H1 (cell line): ENCODE measurements around the gene NBPF6. TPM values are rescaled to one million over a fixed set of nuclear protein-coding genes. Genes with fewer than 3 reads are reported as not detected.

ENCODE experiments used
- CTCF ChIA-PET: fragments of 300-600 bp; sonication (Branson Sonifier 250); formaldehyde crosslinking; loops from one replicate; lab custom pipeline; 2021; ENCODE audit not compliant: partially characterized antibody; lab: Charles Lee
- POLR2A ChIA-PET: fragments of 300-600 bp; sonication (Branson Sonifier 250); formaldehyde crosslinking; loops from one replicate; lab custom pipeline; 2021; ENCODE audit warnings: inconsistent platforms; ENCODE audit not compliant: partially characterized antibody; lab: Charles Lee
- DNase-seq, 2 experiments: peaks; one replicate each; pipeline versions ENCODE4 v3.0.0 to v3.0.0-alpha.2; 2010 to 2022; ENCODE audit warnings: low spot score in 2 of 2, low read depth in 1 of 2, mixed read lengths in 1 of 2
- FAIRE-seq: peaks from 2 replicates; lab custom pipeline; 2011; peaks lifted over from hg19 to GRCh38; lab: Jason Lieb, UNC
- H2AFZ ChIP-seq: 2 replicates; pipeline ENCODE4 v1.8.1; 2012; ENCODE audit warnings: low read length, inconsistent platforms
- H2AK5ac ChIP-seq: 2 replicates; pipeline ENCODE4 v1.6.1; 2013; ENCODE audit warnings: low read depth, low read length
- H2BK120ac ChIP-seq: replicated peaks from 2 replicates; pipeline ENCODE3; 2013; ENCODE audit warnings: low read depth, low read length, inconsistent platforms
- H2BK12ac ChIP-seq: 2 replicates; pipeline ENCODE4 v1.6.1; 2013; ENCODE audit warnings: low read depth, low read length
- H2BK15ac ChIP-seq: 2 replicates; pipeline ENCODE4 v1.6.1; 2013; ENCODE audit warnings: low read length
- H2BK20ac ChIP-seq: 2 replicates; pipeline ENCODE4 v1.6.1; 2013; ENCODE audit warnings: low read length
- H2BK5ac ChIP-seq: 2 replicates; pipeline ENCODE4 v1.6.1; 2013; ENCODE audit warnings: low read depth, low read length
- H3K14ac ChIP-seq: 2 replicates; pipeline ENCODE4 v1.6.1; 2013; ENCODE audit warnings: inconsistent platforms; ENCODE audit not compliant: insufficient read length
- H3K18ac ChIP-seq: 2 replicates; pipeline ENCODE4 v1.6.1; 2013; ENCODE audit warnings: low read length; ENCODE audit errors: extremely low read depth
- H3K23ac ChIP-seq: 2 replicates; pipeline ENCODE4 v1.6.1; 2013; ENCODE audit warnings: inconsistent platforms; ENCODE audit not compliant: insufficient read length
- H3K23me2 ChIP-seq: 2 replicates; pipeline ENCODE4 v1.6.1; 2013; ENCODE audit warnings: low read depth, low read length
- H3K27ac ChIP-seq: 2 replicates; pipeline ENCODE4 v1.6.1; 2011; ENCODE audit warnings: low read depth, low read length, inconsistent platforms
- H3K27me3 ChIP-seq, 4 experiments: replicated peaks in 1 of 4; 1 replicate in 1 of 4; 2 replicates in 3 of 4; pipeline versions ENCODE4 v1.6.1 to v1.8.1; 2011 to 2013; ENCODE audit warnings: low read length in 3 of 4, mild to moderate bottlenecking in 3 of 4, inconsistent platforms in 2 of 4, mixed read lengths in 2 of 4, moderate library complexity in 1 of 4; ENCODE audit not compliant: control insufficient read depth in 3 of 4, insufficient read depth in 3 of 4; ENCODE audit errors: extremely low read depth in 1 of 4
- H3K36me3 ChIP-seq, 4 experiments: 2 replicates each; pipeline versions ENCODE4 v1.6.1 to v1.8.1; 2011 to 2013; ENCODE audit warnings: mild to moderate bottlenecking in 4 of 4, low read length in 3 of 4, moderate library complexity in 2 of 4, control low read depth in 1 of 4, inconsistent platforms in 1 of 4; ENCODE audit not compliant: insufficient read depth in 4 of 4, control insufficient read depth in 2 of 4
- H3K4ac ChIP-seq: replicated peaks from 2 replicates; pipeline ENCODE3; 2013; ENCODE audit warnings: low read length, low read depth, mixed read lengths, inconsistent platforms; ENCODE audit not compliant: insufficient read length
- H3K4me1 ChIP-seq, 4 experiments: replicated peaks in 1 of 4; 1 replicate in 1 of 4; 2 replicates in 3 of 4; pipeline versions ENCODE4 v1.6.1 to v1.8.1; 2011 to 2013; ENCODE audit warnings: low read length in 3 of 4, inconsistent platforms in 2 of 4, mixed read lengths in 1 of 4; ENCODE audit not compliant: insufficient read depth in 4 of 4, control insufficient read depth in 3 of 4
- H3K4me2 ChIP-seq, 2 experiments: 2 replicates each; pipeline versions ENCODE4 v1.6.1 to v1.8.1; 2011 to 2013; ENCODE audit warnings: low read depth in 2 of 2, low read length in 2 of 2, control low read depth in 1 of 2, inconsistent platforms in 1 of 2, mild to moderate bottlenecking in 1 of 2; ENCODE audit not compliant: insufficient read depth in 1 of 2
- H3K4me3 ChIP-seq, 4 experiments: fragments of 200-600, 300-600 bp in 1 of 4; sonication (generic), shearing (Covaris generic), sonication (Bioruptor Twin) in 1 of 4; 2 replicates each; pipeline versions ENCODE4 v1.5.1 to v1.8.1; 2011 to 2016; ENCODE audit warnings: low read length in 4 of 4, low read depth in 3 of 4, control low read depth in 2 of 4, inconsistent platforms in 2 of 4, mild to moderate bottlenecking in 2 of 4, mixed read lengths in 1 of 4, moderate library complexity in 1 of 4; ENCODE audit not compliant: insufficient read depth in 2 of 4; ENCODE audit errors: extremely low read depth in 1 of 4
- H3K56ac ChIP-seq: replicated peaks from 2 replicates; pipeline ENCODE3; 2013; ENCODE audit warnings: low read depth, mild to moderate bottlenecking, mixed read lengths, low read length, inconsistent platforms; ENCODE audit not compliant: insufficient read length
- H3K79me1 ChIP-seq: 2 replicates; pipeline ENCODE4 v1.6.1; 2013; ENCODE audit warnings: low read depth, low read length, control low read depth
- H3K79me2 ChIP-seq, 2 experiments: 2 replicates each; pipeline versions ENCODE4 v1.6.1 to v1.8.1; 2012 to 2013; ENCODE audit warnings: low read length in 2 of 2, mild to moderate bottlenecking in 2 of 2, inconsistent platforms in 1 of 2; ENCODE audit not compliant: insufficient read depth in 2 of 2, control insufficient read depth in 1 of 2
- H3K9ac ChIP-seq, 4 experiments: replicated peaks in 1 of 4; 1 replicate in 1 of 4; 2 replicates in 3 of 4; pipeline versions ENCODE4 v1.6.1 to v1.8.1; 2011 to 2013; ENCODE audit warnings: low read depth in 3 of 4, low read length in 3 of 4, control low read depth in 2 of 4, mild to moderate bottlenecking in 2 of 4, moderate library complexity in 2 of 4, inconsistent platforms in 1 of 4; ENCODE audit errors: extremely low read depth in 1 of 4
- H3K9me3 ChIP-seq, 2 experiments: 2 replicates each; pipeline versions ENCODE4 v1.6.1 to v1.8.1; 2012 to 2013; ENCODE audit warnings: mild to moderate bottlenecking in 2 of 2, moderate library complexity in 2 of 2, control low read depth in 1 of 2, inconsistent platforms in 1 of 2, low read depth in 1 of 2, low read length in 1 of 2, mixed read lengths in 1 of 2; ENCODE audit not compliant: insufficient read depth in 2 of 2
- H4K20me1 ChIP-seq, 2 experiments: replicated peaks in 1 of 2; 2 replicates each; pipeline versions ENCODE3 to v1.8.1; 2011 to 2013; ENCODE audit warnings: inconsistent platforms in 2 of 2, low read length in 2 of 2, mild to moderate bottlenecking in 1 of 2; ENCODE audit not compliant: insufficient read depth in 2 of 2, control insufficient read depth in 1 of 2
- H4K5ac ChIP-seq: 2 replicates; pipeline ENCODE4 v1.6.1; 2013; ENCODE audit warnings: low read length, low read depth, mixed read lengths, inconsistent platforms; ENCODE audit not compliant: insufficient read length
- H4K8ac ChIP-seq: 2 replicates; pipeline ENCODE4 v1.8.0; 2013; ENCODE audit warnings: mild to moderate bottlenecking, moderate library complexity, low read length, inconsistent platforms; ENCODE audit not compliant: insufficient read depth; ENCODE audit errors: extremely low read depth
- H4K91ac ChIP-seq: replicated peaks from 2 replicates; pipeline ENCODE3; 2013; ENCODE audit warnings: low read length, mixed read lengths, inconsistent platforms; ENCODE audit not compliant: insufficient read length
- CREB1 ChIP-seq: IDR thresholded peaks from 2 replicates; pipeline ENCODE4 v1.6.1; 2012; ENCODE audit warnings: inconsistent platforms
- GABPA ChIP-seq: IDR thresholded peaks from 2 replicates; pipeline ENCODE4 v1.6.1; 2011; ENCODE audit warnings: mild to moderate bottlenecking, low read length, moderate library complexity, borderline replicate concordance; ENCODE audit not compliant: insufficient read depth
- HDAC2 ChIP-seq, 2 experiments: fragments of 300-600 bp in 1 of 2; sonication (generic) in 1 of 2; IDR thresholded peaks; 2 replicates each; pipeline ENCODE4 v1.6.1; 2011 to 2012; ENCODE audit warnings: low read depth in 2 of 2, low read length in 2 of 2, mild to moderate bottlenecking in 2 of 2, moderate library complexity in 2 of 2, borderline replicate concordance in 1 of 2, inconsistent platforms in 1 of 2
- NANOG ChIP-seq: IDR thresholded peaks from 2 replicates; pipeline ENCODE4 v1.6.1; 2011; ENCODE audit warnings: low read length, low read depth, mild to moderate bottlenecking, inconsistent platforms; ENCODE audit not compliant: insufficient read depth, poor library complexity, severe bottlenecking
- PHF8 ChIP-seq: fragments of 200-600 bp; sonication (generic); conservative IDR thresholded peaks from 2 replicates; pipeline ENCODE4 v1.7.1; 2012; ENCODE audit warnings: low read depth, mild to moderate bottlenecking, inconsistent platforms, low read length, moderate library complexity
- SRF ChIP-seq: IDR thresholded peaks from 2 replicates; pipeline ENCODE4 v1.6.1; 2011; ENCODE audit warnings: mild to moderate bottlenecking, low read depth, low read length, moderate library complexity
- TAF7 ChIP-seq: optimal IDR thresholded peaks from 2 replicates; pipeline ENCODE3; 2011; ENCODE audit warnings: low read depth, mild to moderate bottlenecking, inconsistent platforms, low read length, moderate library complexity, borderline replicate concordance
- YY1 ChIP-seq: IDR thresholded peaks from 2 replicates; pipeline ENCODE4 v1.6.1; 2011; ENCODE audit warnings: low read depth, mild to moderate bottlenecking, low read length
- WGBS, 2 experiments: shearing (Covaris generic) in 1 of 2; methylation state at CpG; one replicate each; pipeline versions ENCODE4 v1.1.6 to v1.1.7; 2013 to 2015; ENCODE audit warnings: low lambda C conversion rate in 2 of 2, mixed read lengths in 2 of 2, inconsistent platforms in 1 of 2, low coverage in 1 of 2, missing lambda C conversion rate in 1 of 2; ENCODE audit not compliant: insufficient replicate concordance in 2 of 2, insufficient coverage in 1 of 2, insufficient read length in 1 of 2; ENCODE audit errors: extremely low coverage in 1 of 2, missing lambda C conversion rate in 1 of 2; 5-methylcytosine and 5-hydroxymethylcytosine counted together
- polyA plus RNA-seq, 7 experiments: library from polyadenylated mRNA; depleted of rRNA in 3 of 7; stranded (reverse) in 5 of 7; unstranded in 2 of 7; fragments of >200 nt in 5 of 7; fragments of 200-250 nt in 2 of 7; gene quantifications; 1 replicate in 5 of 7; 2 replicates in 1 of 7; 4 replicates in 1 of 7; pipeline versions ENCODE4 v1.2.1 to v1.2.3, GENCODE V29; 2011 to 2013; ENCODE audit warnings: missing spikeins in 2 of 7, mixed read lengths in 2 of 7
- total RNA-seq: library from RNA; stranded (reverse); fragmentation: NEBNext Ultra II Directional; extraction: Animal tissue kit (Norgen Biotek cat#: 25700); gene quantifications from 2 replicates; pipeline ENCODE4 v1.2.1, GENCODE V29; 2021
- TF ChIP-seq, protein P1 (sequence below): IDR thresholded peaks from 2 replicates; pipeline ENCODE4 v1.6.1; 2011; ENCODE audit warnings: low read length, improper control_type of control experiment
- TF ChIP-seq, protein P2 (sequence below), 3 experiments: IDR thresholded peaks; 1 replicate in 2 of 3; 2 replicates in 1 of 3; pipeline versions ENCODE4 v1.5.1 to v1.6.1; 2011; ENCODE audit warnings: low read length in 3 of 3, mild to moderate bottlenecking in 3 of 3, inconsistent platforms in 2 of 3, low read depth in 1 of 3, moderate library complexity in 1 of 3; ENCODE audit not compliant: insufficient read depth in 1 of 3; ENCODE audit errors: control extremely low read depth in 1 of 3

Gene NBPF6
- total and polyA plus RNA-seq, 2 of the 8 experiments (the other 6 are each of a cell fraction or from before 2014, with no cell fraction given): not detected

DNA sequence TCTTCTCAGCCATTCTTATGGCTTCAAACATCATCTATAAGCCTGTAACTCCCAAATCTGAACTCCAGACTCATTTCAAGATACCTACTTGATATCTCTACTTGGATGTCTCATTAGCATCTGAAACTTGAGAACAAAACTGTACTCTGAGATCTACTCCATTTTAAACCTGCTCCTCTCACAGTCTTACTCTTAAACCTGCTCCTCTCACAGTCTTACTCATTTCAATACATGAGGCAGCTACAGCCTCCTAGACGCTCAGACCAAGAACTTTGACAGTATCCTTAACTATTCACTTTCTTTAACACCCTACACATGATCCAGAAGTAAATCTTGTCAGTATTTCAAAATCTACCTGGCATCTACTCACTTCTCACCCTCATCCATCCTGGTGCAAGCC lies 54.3 kb downstream of the NBPF6 start:
- Histone ChIP-seq H3K4ac (no peak overlapping the region), H3K27me3 (no peaks in the 10 kb centered on the region), H3K14ac (no peak overlapping the region), H4K8ac (no peak overlapping the region), H3K27ac (no peak overlapping the region), H2AFZ (no peak overlapping the region), H2BK120ac (no peak overlapping the region), H2BK12ac (no peak overlapping the region), H3K79me2 (no peaks in the 10 kb centered on the region), H3K23ac (no peak overlapping the region), H2BK20ac (no peak overlapping the region), H2AK5ac (no peak overlapping the region), H2BK5ac (no peak overlapping the region), H4K20me1 (no peaks in the 10 kb centered on the region), H3K36me3 (no peaks in the 10 kb centered on the region), H3K23me2 (peaks cover 4% of the 10 kb centered on the region; the same call in 1 of the 2 replicates), H2BK15ac (no peak overlapping the region), H3K4me3 (no peak overlapping the region), H3K9me3 (0 out of 4 replicates have a peak, but pooled peaks cover 0 to under 1% of the 10 kb centered on the region in 2 experiments), H3K18ac (no peak overlapping the region), H3K56ac (no peak overlapping the region), H3K4me1 (peaks cover 0 to 7% (median 0%) of the 10 kb centered on the region in 4 experiments; a peak in 1 of 7 replicates), H3K4me2 (no peak overlapping the region), H4K5ac (no peak overlapping the region), H3K79me1 (no peaks in the 10 kb centered on the region), H4K91ac (no peak overlapping the region), H3K9ac (no peak overlapping the region)
- no peak for DNase-seq
- ChIA-PET CTCF (interaction anchor here (0.6 kb wide), 1 partner anchor 26 kb away, joined by 3 read pairs; no protein-coding TSS in a partner anchor), POLR2A (no interaction called here)
- 89% methylated on average over 1 of the region's 1 CpG; no CpG with 5 or more reads in 1 of the 2 experiments for WGBS, 2 experiments
- FAIRE-seq: no peak
- TF ChIP-seq TAF7 (no peak), YY1 (no peak), HDAC2 (IDR thresholded peaks at IDR 0.05; ENCODE audit: borderline replicate concordance in 1 of 2, low read depth in 2 of 2, low read length in 2 of 2) (no peak), NANOG (no peak), CREB1 (no peak), PHF8 (no peak), GABPA (no peak), SRF (no peak)
- TF ChIP-seq, protein P1, sequence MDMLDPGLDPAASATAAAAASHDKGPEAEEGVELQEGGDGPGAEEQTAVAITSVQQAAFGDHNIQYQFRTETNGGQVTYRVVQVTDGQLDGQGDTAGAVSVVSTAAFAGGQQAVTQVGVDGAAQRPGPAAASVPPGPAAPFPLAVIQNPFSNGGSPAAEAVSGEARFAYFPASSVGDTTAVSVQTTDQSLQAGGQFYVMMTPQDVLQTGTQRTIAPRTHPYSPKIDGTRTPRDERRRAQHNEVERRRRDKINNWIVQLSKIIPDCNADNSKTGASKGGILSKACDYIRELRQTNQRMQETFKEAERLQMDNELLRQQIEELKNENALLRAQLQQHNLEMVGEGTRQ: no peak
- TF ChIP-seq, protein P2, sequence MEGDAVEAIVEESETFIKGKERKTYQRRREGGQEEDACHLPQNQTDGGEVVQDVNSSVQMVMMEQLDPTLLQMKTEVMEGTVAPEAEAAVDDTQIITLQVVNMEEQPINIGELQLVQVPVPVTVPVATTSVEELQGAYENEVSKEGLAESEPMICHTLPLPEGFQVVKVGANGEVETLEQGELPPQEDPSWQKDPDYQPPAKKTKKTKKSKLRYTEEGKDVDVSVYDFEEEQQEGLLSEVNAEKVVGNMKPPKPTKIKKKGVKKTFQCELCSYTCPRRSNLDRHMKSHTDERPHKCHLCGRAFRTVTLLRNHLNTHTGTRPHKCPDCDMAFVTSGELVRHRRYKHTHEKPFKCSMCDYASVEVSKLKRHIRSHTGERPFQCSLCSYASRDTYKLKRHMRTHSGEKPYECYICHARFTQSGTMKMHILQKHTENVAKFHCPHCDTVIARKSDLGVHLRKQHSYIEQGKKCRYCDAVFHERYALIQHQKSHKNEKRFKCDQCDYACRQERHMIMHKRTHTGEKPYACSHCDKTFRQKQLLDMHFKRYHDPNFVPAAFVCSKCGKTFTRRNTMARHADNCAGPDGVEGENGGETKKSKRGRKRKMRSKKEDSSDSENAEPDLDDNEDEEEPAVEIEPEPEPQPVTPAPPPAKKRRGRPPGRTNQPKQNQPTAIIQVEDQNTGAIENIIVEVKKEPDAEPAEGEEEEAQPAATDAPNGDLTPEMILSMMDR (IDR thresholded peaks at IDR 0.05; ENCODE audit: control extremely low read depth in 1 of 3, insufficient read depth in 1 of 3, low read depth in 1 of 3, low read length in 3 of 3): no peak
